KMS-11 (cell line): ENCODE measurements around the gene SDC4.

Experiments
- H2AFZ ChIP-seq: fragments of 200-600 bp; sonication (generic); 2 replicates; pipeline ENCODE4 v1.6.1; 2016; ENCODE audit warnings: antibody characterized with exemption, mixed run types, low read depth
- H3K27ac ChIP-seq: fragments of 200-600 bp; sonication (generic); 2 replicates; pipeline ENCODE4 v1.6.1; 2016; ENCODE audit warnings: mild to moderate bottlenecking, mixed run types
- H3K27me3 ChIP-seq: fragments of 200-600 bp; sonication (generic); 2 replicates; pipeline ENCODE4 v1.6.1; 2017; ENCODE audit warnings: mild to moderate bottlenecking, low read depth, mixed run types, moderate library complexity; ENCODE audit not compliant: insufficient read depth
- H3K36me3 ChIP-seq: fragments of 200-600 bp; sonication (generic); 2 replicates; pipeline ENCODE4 v1.6.1; 2017; ENCODE audit warnings: mild to moderate bottlenecking, mixed run types; ENCODE audit not compliant: insufficient read depth
- H3K4me1 ChIP-seq: fragments of 200-600 bp; sonication (generic); 2 replicates; pipeline ENCODE4 v1.6.1; 2016; ENCODE audit warnings: mild to moderate bottlenecking, low read depth, mixed run types; ENCODE audit not compliant: poor library complexity, severe bottlenecking
- H3K4me2 ChIP-seq: fragments of 200-600 bp; sonication (generic); 2 replicates; pipeline ENCODE4 v1.7.0; 2016; ENCODE audit warnings: mild to moderate bottlenecking, mixed run types
- H3K4me3 ChIP-seq: fragments of 200-600 bp; sonication (generic); IDR thresholded peaks from 2 replicates; pipeline ENCODE4 v1.6.1; 2017; ENCODE audit warnings: low read depth, low read length, mixed read lengths; ENCODE audit not compliant: insufficient read depth
- H3K79me2 ChIP-seq: fragments of 200-600 bp; sonication (generic); 2 replicates; pipeline ENCODE4 v1.6.1; 2016; ENCODE audit warnings: low read depth, mixed run types; ENCODE audit not compliant: insufficient read depth
- H3K9ac ChIP-seq: fragments of 200-600 bp; sonication (generic); 2 replicates; pipeline ENCODE4 v1.6.1; 2016; ENCODE audit warnings: mild to moderate bottlenecking, mixed run types
- H4K20me1 ChIP-seq: fragments of 200-600 bp; sonication (generic); 2 replicates; pipeline ENCODE4 v1.6.1; 2016; ENCODE audit warnings: mild to moderate bottlenecking, mixed run types; ENCODE audit not compliant: insufficient read depth
- TF ChIP-seq, protein P1 (sequence below): fragments of 200-600 bp; sonication (generic); conservative IDR thresholded peaks from 2 replicates; pipeline ENCODE4 v1.6.1; 2017; ENCODE audit warnings: low read depth, mild to moderate bottlenecking, antibody characterized with exemption, low read length, moderate library complexity, mixed read lengths

SDC4 gene

GRCh38 chr20:45329497-45330319 lies 18.5 kb downstream of the SDC4 start:
- no peak overlapping the region for H3K9ac ChIP-seq
- H3K79me2 ChIP-seq, result no peaks in the 10 kb centered on the region
- no peak overlapping the region for H3K4me3 ChIP-seq
- H3K4me2 ChIP-seq, result no peak overlapping the region
- no peaks in the 10 kb centered on the region for H3K27me3 ChIP-seq
- H3K4me1 ChIP-seq, result no peaks in the 10 kb centered on the region
- no peaks in the 10 kb centered on the region for H3K36me3 ChIP-seq
- no peak overlapping the region for H3K27ac ChIP-seq
- TF ChIP-seq, protein P1, sequence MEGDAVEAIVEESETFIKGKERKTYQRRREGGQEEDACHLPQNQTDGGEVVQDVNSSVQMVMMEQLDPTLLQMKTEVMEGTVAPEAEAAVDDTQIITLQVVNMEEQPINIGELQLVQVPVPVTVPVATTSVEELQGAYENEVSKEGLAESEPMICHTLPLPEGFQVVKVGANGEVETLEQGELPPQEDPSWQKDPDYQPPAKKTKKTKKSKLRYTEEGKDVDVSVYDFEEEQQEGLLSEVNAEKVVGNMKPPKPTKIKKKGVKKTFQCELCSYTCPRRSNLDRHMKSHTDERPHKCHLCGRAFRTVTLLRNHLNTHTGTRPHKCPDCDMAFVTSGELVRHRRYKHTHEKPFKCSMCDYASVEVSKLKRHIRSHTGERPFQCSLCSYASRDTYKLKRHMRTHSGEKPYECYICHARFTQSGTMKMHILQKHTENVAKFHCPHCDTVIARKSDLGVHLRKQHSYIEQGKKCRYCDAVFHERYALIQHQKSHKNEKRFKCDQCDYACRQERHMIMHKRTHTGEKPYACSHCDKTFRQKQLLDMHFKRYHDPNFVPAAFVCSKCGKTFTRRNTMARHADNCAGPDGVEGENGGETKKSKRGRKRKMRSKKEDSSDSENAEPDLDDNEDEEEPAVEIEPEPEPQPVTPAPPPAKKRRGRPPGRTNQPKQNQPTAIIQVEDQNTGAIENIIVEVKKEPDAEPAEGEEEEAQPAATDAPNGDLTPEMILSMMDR, result no peak
- no peak overlapping the region for H2AFZ ChIP-seq
- no peaks in the 10 kb centered on the region for H4K20me1 ChIP-seq

GRCh38 chr20:45328451-45328850 lies 19.8 kb downstream of the SDC4 start:
- Histone ChIP-seq H2AFZ (no peak overlapping the region), H3K9ac (no peak overlapping the region), H3K27me3 (no peaks in the 10 kb centered on the region), H4K20me1 (no peaks in the 10 kb centered on the region), H3K4me2 (no peak overlapping the region), H3K4me1 (no peaks in the 10 kb centered on the region), H3K27ac (no peak overlapping the region), H3K4me3 (no peak overlapping the region), H3K36me3 (no peaks in the 10 kb centered on the region), H3K79me2 (no peaks in the 10 kb centered on the region)
- TF ChIP-seq, protein P1, result no peak

DNA sequence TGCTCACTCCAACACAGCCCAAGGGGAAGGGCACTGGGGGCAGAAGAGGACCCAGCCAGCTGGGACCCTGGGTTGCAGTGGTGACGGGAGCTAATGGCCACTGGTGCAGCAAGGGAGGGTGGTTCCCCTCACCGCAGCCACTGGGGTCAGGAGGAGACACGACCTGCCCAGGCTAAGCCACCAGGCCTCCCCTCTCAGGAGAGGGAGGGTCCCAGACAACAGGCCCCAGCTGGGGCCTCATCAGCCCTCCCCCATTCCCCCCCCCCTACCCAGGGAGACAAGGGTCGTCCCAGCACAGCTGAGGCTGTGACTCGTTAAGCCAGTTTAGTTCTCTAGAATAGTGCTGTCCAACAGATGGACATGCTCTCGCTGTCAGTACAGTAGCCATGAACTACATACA lies 22.9 kb downstream of the SDC4 start:
- no peak overlapping the region for H2AFZ ChIP-seq

GRCh38 chr20:45323731-45324130 lies 24.5 kb downstream of the SDC4 start:
- TF ChIP-seq, protein P1, result no peak
- H2AFZ ChIP-seq, result no peak overlapping the region

More for the DNA sequence above, 22.9 kb downstream of the SDC4 start:
- Histone ChIP-seq H4K20me1 (no peaks in the 10 kb centered on the region), H3K27me3 (no peaks in the 10 kb centered on the region), H3K36me3 (no peaks in the 10 kb centered on the region), H3K4me3 (no peak overlapping the region), H3K27ac (no peak overlapping the region), H3K4me1 (peaks cover 20% of the 10 kb centered on the region), H3K9ac (no peak overlapping the region), H3K79me2 (no peaks in the 10 kb centered on the region), H3K4me2 (no peak overlapping the region)
- TF ChIP-seq, protein P1, result no peak

More at GRCh38 chr20:45323731-45324130, 24.5 kb downstream of the SDC4 start:
- no peaks in the 10 kb centered on the region for H3K36me3 ChIP-seq
- no peak overlapping the region for H3K4me3 ChIP-seq
- H3K27ac ChIP-seq, result no peak overlapping the region
- no peaks in the 10 kb centered on the region for H3K79me2 ChIP-seq
- H3K27me3 ChIP-seq, result no peaks in the 10 kb centered on the region
- H3K4me1 ChIP-seq, result peaks cover 35% of the 10 kb centered on the region
- H3K4me2 ChIP-seq, result no peak overlapping the region
- H4K20me1 ChIP-seq, result no peaks in the 10 kb centered on the region
- no peak overlapping the region for H3K9ac ChIP-seq
